H1 (cell line): ENCODE measurements around the gene TMOD4. TPM values are rescaled to one million over a fixed set of nuclear protein-coding genes. Genes with fewer than 3 reads are reported as not detected.

ENCODE experiments used
- CTCF ChIA-PET: fragments of 300-600 bp; sonication (Branson Sonifier 250); formaldehyde crosslinking; loops from one replicate; lab custom pipeline; 2021; ENCODE audit not compliant: partially characterized antibody; lab: Charles Lee
- POLR2A ChIA-PET: fragments of 300-600 bp; sonication (Branson Sonifier 250); formaldehyde crosslinking; loops from one replicate; lab custom pipeline; 2021; ENCODE audit warnings: inconsistent platforms; ENCODE audit not compliant: partially characterized antibody; lab: Charles Lee
- DNase-seq, 2 experiments: peaks; one replicate each; pipeline versions ENCODE4 v3.0.0 to v3.0.0-alpha.2; 2010 to 2022; ENCODE audit warnings: low spot score in 2 of 2, low read depth in 1 of 2, mixed read lengths in 1 of 2
- FAIRE-seq: peaks from 2 replicates; lab custom pipeline; 2011; peaks lifted over from hg19 to GRCh38; lab: Jason Lieb, UNC
- H2AFZ ChIP-seq: 2 replicates; pipeline ENCODE4 v1.8.1; 2012; ENCODE audit warnings: low read length, inconsistent platforms
- H2AK5ac ChIP-seq: 2 replicates; pipeline ENCODE4 v1.6.1; 2013; ENCODE audit warnings: low read depth, low read length
- H2BK120ac ChIP-seq: replicated peaks from 2 replicates; pipeline ENCODE3; 2013; ENCODE audit warnings: low read depth, low read length, inconsistent platforms
- H2BK12ac ChIP-seq: 2 replicates; pipeline ENCODE4 v1.6.1; 2013; ENCODE audit warnings: low read depth, low read length
- H2BK15ac ChIP-seq: 2 replicates; pipeline ENCODE4 v1.6.1; 2013; ENCODE audit warnings: low read length
- H2BK20ac ChIP-seq: 2 replicates; pipeline ENCODE4 v1.6.1; 2013; ENCODE audit warnings: low read length
- H2BK5ac ChIP-seq: 2 replicates; pipeline ENCODE4 v1.6.1; 2013; ENCODE audit warnings: low read depth, low read length
- H3K14ac ChIP-seq: 2 replicates; pipeline ENCODE4 v1.6.1; 2013; ENCODE audit warnings: inconsistent platforms; ENCODE audit not compliant: insufficient read length
- H3K18ac ChIP-seq: 2 replicates; pipeline ENCODE4 v1.6.1; 2013; ENCODE audit warnings: low read length; ENCODE audit errors: extremely low read depth
- H3K23ac ChIP-seq: 2 replicates; pipeline ENCODE4 v1.6.1; 2013; ENCODE audit warnings: inconsistent platforms; ENCODE audit not compliant: insufficient read length
- H3K23me2 ChIP-seq: 2 replicates; pipeline ENCODE4 v1.6.1; 2013; ENCODE audit warnings: low read depth, low read length
- H3K27ac ChIP-seq: 2 replicates; pipeline ENCODE4 v1.6.1; 2011; ENCODE audit warnings: low read depth, low read length, inconsistent platforms
- H3K27me3 ChIP-seq, 4 experiments: replicated peaks in 1 of 4; 1 replicate in 1 of 4; 2 replicates in 3 of 4; pipeline versions ENCODE4 v1.6.1 to v1.8.1; 2011 to 2013; ENCODE audit warnings: low read length in 3 of 4, mild to moderate bottlenecking in 3 of 4, inconsistent platforms in 2 of 4, mixed read lengths in 2 of 4, moderate library complexity in 1 of 4; ENCODE audit not compliant: control insufficient read depth in 3 of 4, insufficient read depth in 3 of 4; ENCODE audit errors: extremely low read depth in 1 of 4
- H3K36me3 ChIP-seq, 4 experiments: 2 replicates each; pipeline versions ENCODE4 v1.6.1 to v1.8.1; 2011 to 2013; ENCODE audit warnings: mild to moderate bottlenecking in 4 of 4, low read length in 3 of 4, moderate library complexity in 2 of 4, control low read depth in 1 of 4, inconsistent platforms in 1 of 4; ENCODE audit not compliant: insufficient read depth in 4 of 4, control insufficient read depth in 2 of 4
- H3K4ac ChIP-seq: replicated peaks from 2 replicates; pipeline ENCODE3; 2013; ENCODE audit warnings: low read length, low read depth, mixed read lengths, inconsistent platforms; ENCODE audit not compliant: insufficient read length
- H3K4me1 ChIP-seq, 4 experiments: replicated peaks in 1 of 4; 1 replicate in 1 of 4; 2 replicates in 3 of 4; pipeline versions ENCODE4 v1.6.1 to v1.8.1; 2011 to 2013; ENCODE audit warnings: low read length in 3 of 4, inconsistent platforms in 2 of 4, mixed read lengths in 1 of 4; ENCODE audit not compliant: insufficient read depth in 4 of 4, control insufficient read depth in 3 of 4
- H3K4me2 ChIP-seq, 2 experiments: 2 replicates each; pipeline versions ENCODE4 v1.6.1 to v1.8.1; 2011 to 2013; ENCODE audit warnings: low read depth in 2 of 2, low read length in 2 of 2, control low read depth in 1 of 2, inconsistent platforms in 1 of 2, mild to moderate bottlenecking in 1 of 2; ENCODE audit not compliant: insufficient read depth in 1 of 2
- H3K4me3 ChIP-seq, 4 experiments: fragments of 200-600, 300-600 bp in 1 of 4; sonication (generic), shearing (Covaris generic), sonication (Bioruptor Twin) in 1 of 4; 2 replicates each; pipeline versions ENCODE4 v1.5.1 to v1.8.1; 2011 to 2016; ENCODE audit warnings: low read length in 4 of 4, low read depth in 3 of 4, control low read depth in 2 of 4, inconsistent platforms in 2 of 4, mild to moderate bottlenecking in 2 of 4, mixed read lengths in 1 of 4, moderate library complexity in 1 of 4; ENCODE audit not compliant: insufficient read depth in 2 of 4; ENCODE audit errors: extremely low read depth in 1 of 4
- H3K56ac ChIP-seq: replicated peaks from 2 replicates; pipeline ENCODE3; 2013; ENCODE audit warnings: low read depth, mild to moderate bottlenecking, mixed read lengths, low read length, inconsistent platforms; ENCODE audit not compliant: insufficient read length
- H3K79me1 ChIP-seq: 2 replicates; pipeline ENCODE4 v1.6.1; 2013; ENCODE audit warnings: low read depth, low read length, control low read depth
- H3K79me2 ChIP-seq, 2 experiments: 2 replicates each; pipeline versions ENCODE4 v1.6.1 to v1.8.1; 2012 to 2013; ENCODE audit warnings: low read length in 2 of 2, mild to moderate bottlenecking in 2 of 2, inconsistent platforms in 1 of 2; ENCODE audit not compliant: insufficient read depth in 2 of 2, control insufficient read depth in 1 of 2
- H3K9ac ChIP-seq, 4 experiments: replicated peaks in 1 of 4; 1 replicate in 1 of 4; 2 replicates in 3 of 4; pipeline versions ENCODE4 v1.6.1 to v1.8.1; 2011 to 2013; ENCODE audit warnings: low read depth in 3 of 4, low read length in 3 of 4, control low read depth in 2 of 4, mild to moderate bottlenecking in 2 of 4, moderate library complexity in 2 of 4, inconsistent platforms in 1 of 4; ENCODE audit errors: extremely low read depth in 1 of 4
- H3K9me3 ChIP-seq, 2 experiments: 2 replicates each; pipeline versions ENCODE4 v1.6.1 to v1.8.1; 2012 to 2013; ENCODE audit warnings: mild to moderate bottlenecking in 2 of 2, moderate library complexity in 2 of 2, control low read depth in 1 of 2, inconsistent platforms in 1 of 2, low read depth in 1 of 2, low read length in 1 of 2, mixed read lengths in 1 of 2; ENCODE audit not compliant: insufficient read depth in 2 of 2
- H4K20me1 ChIP-seq, 2 experiments: replicated peaks in 1 of 2; 2 replicates each; pipeline versions ENCODE3 to v1.8.1; 2011 to 2013; ENCODE audit warnings: inconsistent platforms in 2 of 2, low read length in 2 of 2, mild to moderate bottlenecking in 1 of 2; ENCODE audit not compliant: insufficient read depth in 2 of 2, control insufficient read depth in 1 of 2
- H4K5ac ChIP-seq: 2 replicates; pipeline ENCODE4 v1.6.1; 2013; ENCODE audit warnings: low read length, low read depth, mixed read lengths, inconsistent platforms; ENCODE audit not compliant: insufficient read length
- H4K8ac ChIP-seq: 2 replicates; pipeline ENCODE4 v1.8.0; 2013; ENCODE audit warnings: mild to moderate bottlenecking, moderate library complexity, low read length, inconsistent platforms; ENCODE audit not compliant: insufficient read depth; ENCODE audit errors: extremely low read depth
- H4K91ac ChIP-seq: replicated peaks from 2 replicates; pipeline ENCODE3; 2013; ENCODE audit warnings: low read length, mixed read lengths, inconsistent platforms; ENCODE audit not compliant: insufficient read length
- ATF3 ChIP-seq: IDR thresholded peaks from 2 replicates; pipeline ENCODE4 v1.6.1; 2011; ENCODE audit warnings: low read depth, mild to moderate bottlenecking, low read length; ENCODE audit not compliant: insufficient read depth
- CBX5 ChIP-seq: fragments of 300-800, 300-1000 bp; sonication (generic); IDR thresholded peaks from 2 replicates; pipeline ENCODE4 v1.7.1; 2016; ENCODE audit warnings: antibody characterized with exemption, low read length, low read depth
- HDAC2 ChIP-seq, 2 experiments: fragments of 300-600 bp in 1 of 2; sonication (generic) in 1 of 2; IDR thresholded peaks; 2 replicates each; pipeline ENCODE4 v1.6.1; 2011 to 2012; ENCODE audit warnings: low read depth in 2 of 2, low read length in 2 of 2, mild to moderate bottlenecking in 2 of 2, moderate library complexity in 2 of 2, borderline replicate concordance in 1 of 2, inconsistent platforms in 1 of 2
- MAFK ChIP-seq: IDR thresholded peaks from 2 replicates; pipeline ENCODE4 v1.6.1; 2012; ENCODE audit warnings: low read depth, mild to moderate bottlenecking, improper control_type of control experiment, low read length
- MAX ChIP-seq: IDR thresholded peaks from 2 replicates; pipeline ENCODE4 v1.6.1; 2012; ENCODE audit warnings: inconsistent platforms
- NRF1 ChIP-seq: IDR thresholded peaks from 2 replicates; pipeline ENCODE4 v1.6.1; 2011; ENCODE audit warnings: mild to moderate bottlenecking, low read depth, low read length, improper control_type of control experiment
- RAD21 ChIP-seq, 2 experiments: IDR thresholded peaks in 1 of 2; conservative IDR thresholded peaks in 1 of 2; 2 replicates each; pipeline ENCODE4 v1.6.1; 2011; ENCODE audit warnings: low read depth in 2 of 2, low read length in 2 of 2, improper control_type of control experiment in 1 of 2, inconsistent platforms in 1 of 2, mild to moderate bottlenecking in 1 of 2, moderate library complexity in 1 of 2
- SIN3A ChIP-seq, 2 experiments: IDR thresholded peaks in 1 of 2; conservative IDR thresholded peaks in 1 of 2; 2 replicates each; pipeline ENCODE4 v1.6.1; 2011 to 2012; ENCODE audit warnings: low read length in 2 of 2, improper control_type of control experiment in 1 of 2, low read depth in 1 of 2, mild to moderate bottlenecking in 1 of 2
- SRF ChIP-seq: IDR thresholded peaks from 2 replicates; pipeline ENCODE4 v1.6.1; 2011; ENCODE audit warnings: mild to moderate bottlenecking, low read depth, low read length, moderate library complexity
- TBP ChIP-seq: IDR thresholded peaks from 2 replicates; pipeline ENCODE4 v1.6.1; 2011; ENCODE audit warnings: low read depth, low read length, improper control_type of control experiment
- WGBS, 2 experiments: shearing (Covaris generic) in 1 of 2; methylation state at CpG; one replicate each; pipeline versions ENCODE4 v1.1.6 to v1.1.7; 2013 to 2015; ENCODE audit warnings: low lambda C conversion rate in 2 of 2, mixed read lengths in 2 of 2, inconsistent platforms in 1 of 2, low coverage in 1 of 2, missing lambda C conversion rate in 1 of 2; ENCODE audit not compliant: insufficient replicate concordance in 2 of 2, insufficient coverage in 1 of 2, insufficient read length in 1 of 2; ENCODE audit errors: extremely low coverage in 1 of 2, missing lambda C conversion rate in 1 of 2; 5-methylcytosine and 5-hydroxymethylcytosine counted together
- polyA plus RNA-seq, 7 experiments: library from polyadenylated mRNA; depleted of rRNA in 3 of 7; stranded (reverse) in 5 of 7; unstranded in 2 of 7; fragments of >200 nt in 5 of 7; fragments of 200-250 nt in 2 of 7; gene quantifications; 1 replicate in 5 of 7; 2 replicates in 1 of 7; 4 replicates in 1 of 7; pipeline versions ENCODE4 v1.2.1 to v1.2.3, GENCODE V29; 2011 to 2013; ENCODE audit warnings: missing spikeins in 2 of 7, mixed read lengths in 2 of 7
- total RNA-seq: library from RNA; stranded (reverse); fragmentation: NEBNext Ultra II Directional; extraction: Animal tissue kit (Norgen Biotek cat#: 25700); gene quantifications from 2 replicates; pipeline ENCODE4 v1.2.1, GENCODE V29; 2021

Gene TMOD4
- total and polyA plus RNA-seq, 2 of the 8 experiments (the other 6 are each of a cell fraction or from before 2014, with no cell fraction given): 0.42 TPM; not detected in 1

- Histone ChIP-seq H4K5ac (no peak overlapping the region), H2BK5ac (no peak overlapping the region), H3K23me2 (peaks cover 16% of the 10 kb centered on the region), H2BK120ac (no peak overlapping the region), H3K4ac (no peak overlapping the region), H2AFZ (no peak overlapping the region), H3K14ac (no peak overlapping the region), H2BK20ac (no peak overlapping the region), H3K18ac (no peak overlapping the region), H3K4me2 (no peak overlapping the region), H3K4me1 (peaks cover 15 to 30% (median 21%) of the 10 kb centered on the region in 4 experiments), H3K27ac (no peak overlapping the region), H3K79me2 (no peaks in the 10 kb centered on the region), H3K79me1 (peaks cover 5% of the 10 kb centered on the region; the same call in 1 of the 2 replicates), H3K9me3 (no peaks in the 10 kb centered on the region), H3K36me3 (peaks cover 0 to 4% (median 0%) of the 10 kb centered on the region in 4 experiments; a peak in 3 of 8 replicates), H4K8ac (no peak overlapping the region), H4K20me1 (peaks cover 0 to under 1% of the 10 kb centered on the region in 2 experiments), H3K56ac (no peak overlapping the region), H3K27me3 (peaks cover 0 to 12% (median 7%) of the 10 kb centered on the region in 4 experiments; a peak in 5 of 7 replicates), H2BK12ac (no peak overlapping the region), H3K4me3 (no peak overlapping the region), H3K23ac (no peak overlapping the region), H4K91ac (no peak overlapping the region), H2BK15ac (no peak overlapping the region), H3K9ac (no peak overlapping the region), H2AK5ac (no peak overlapping the region)
- DNase-seq (no peak), FAIRE-seq (no peak)
- CTCF ChIA-PET: interaction anchor here (0.7 to 4.7 kb wide), 11 partner anchors 9 to 117 kb away, joined by 3 to 54 read pairs (median 4); partner anchors contain the start of genes TMOD4 and TNFAIP8L2
- WGBS, 2 experiments: 75% methylated on average over 5 of the region's 5 CpGs; no CpG with 5 or more reads in 1 of the 2 experiments
- POLR2A ChIA-PET: interaction anchor here (0.6 to 10.7 kb wide), 4 partner anchors 11 to 245 kb away, joined by 3 to 124 read pairs (median 4); no protein-coding TSS in a partner anchor
- TF ChIP-seq SRF: no peak
- no peak for TF ChIP-seq NRF1
- no peak for TF ChIP-seq ATF3
- TF ChIP-seq MAFK: no peak
- TF ChIP-seq HDAC2 (IDR thresholded peaks at IDR 0.05; ENCODE audit: borderline replicate concordance in 1 of 2, low read depth in 2 of 2, low read length in 2 of 2): no peak
- no peak for TF ChIP-seq MAX
- TF ChIP-seq SIN3A (conservative IDR thresholded peaks at IDR 0.05 in 1 of 2, IDR thresholded peaks at IDR 0.05 in 1 of 2; ENCODE audit: low read depth in 1 of 2, low read length in 2 of 2): no peak
- no peak for TF ChIP-seq CBX5
- no peak for TF ChIP-seq TBP
- no peak for TF ChIP-seq RAD21 (IDR thresholded peaks at IDR 0.05 in 1 of 2, conservative IDR thresholded peaks at IDR 0.05 in 1 of 2; ENCODE audit: low read depth in 2 of 2, low read length in 2 of 2)
These were observed 33.2 kb downstream of the TMOD4 start for GRCh38 chr1:151142411-151143056.
